Uterus (tissue), 4 donors: Measurements from ENCODE around the gene ZPLD1. TPM values are rescaled to one million over a fixed set of nuclear protein-coding genes. Genes with fewer than 3 reads are reported as not detected.

Experiments
- DNase-seq, 2 donors: peaks; one replicate each; pipeline ENCODE4 v3.0.0-alpha.2; 2019 to 2020
- H3K27ac ChIP-seq, 2 donors: fragments of 200-600 bp; sonication (generic); 1 replicate in 1 of 2; 2 replicates in 1 of 2; pipeline ENCODE4 v1.5.1; 2016 to 2018
- H3K27me3 ChIP-seq, 2 donors: fragments of 200-600 bp; sonication (generic); one replicate each; pipeline ENCODE4 v1.5.1; 2018 to 2019; ENCODE audit warnings: control low read depth in 1 of 2
- H3K36me3 ChIP-seq, 2 donors: fragments of 200-600 bp; sonication (generic); one replicate each; pipeline ENCODE4 v1.5.1; 2019; ENCODE audit warnings: control low read depth in 1 of 2
- H3K4me1 ChIP-seq, 2 donors: fragments of 200-600 bp; sonication (generic); one replicate each; pipeline ENCODE4 v1.5.1; 2018 to 2019; ENCODE audit warnings: control low read depth in 1 of 2
- H3K4me3 ChIP-seq, 2 donors: fragments of 200-600 bp; sonication (generic); 1 replicate in 1 of 2; 2 replicates in 1 of 2; pipeline ENCODE4 v1.5.1; 2018 to 2019; ENCODE audit warnings: mild to moderate bottlenecking in 1 of 2
- H3K9me3 ChIP-seq, 2 donors: fragments of 200-600 bp; sonication (generic); one replicate each; pipeline ENCODE4 v1.5.1; 2019; ENCODE audit warnings: control low read depth in 1 of 2
- POLR2A ChIP-seq, 2 donors: fragments of 450-650 bp; IDR thresholded peaks; one replicate each; pipeline ENCODE4 v1.6.1; 2016; ENCODE audit warnings: antibody characterized with exemption in 2 of 2, mild to moderate bottlenecking in 1 of 2, moderate library complexity in 1 of 2
- intact Hi-C: fragments of 100-400 bp; cut with DNase I; formaldehyde crosslinking; loops from one replicate; pipeline ENCODE4 v1.15.1; 2023; ENCODE audit warnings: low total_unique reads
- total RNA-seq, 4 donors: library from RNA; depleted of rRNA in 3 of 4; stranded (reverse); fragments of >200 nt in 3 of 4; gene quantifications; one replicate each; pipeline versions ENCODE4 v1.1.0 to v1.2.4, GENCODE V29; 2014 to 2023
- TF ChIP-seq, protein P1 (sequence below), 4 experiments: fragments of 200-600 bp in 2 of 4; fragments of 450-650 bp in 2 of 4; sonication (generic) in 2 of 4; IDR thresholded peaks; one replicate each; pipeline ENCODE4 v1.5.1; 2016 to 2019; ENCODE audit warnings: antibody characterized with exemption in 4 of 4, mild to moderate bottlenecking in 2 of 4, moderate library complexity in 1 of 4
- donor health status: DM: yes; HTN: yes; CAD: no.

Gene ZPLD1
- total RNA-seq, 4 donors from 2014 or later: 0.07 TPM; not detected in 3

GRCh38 chr3:102505542-102505941 is 70.7 kb downstream of the ZPLD1 start:
- H3K36me3 ChIP-seq: no peaks in the 10 kb centered on the region
- H3K4me3 ChIP-seq: no peak overlapping the region
- no peaks in the 10 kb centered on the region for H3K27me3 ChIP-seq
- intact Hi-C loops: no loop called here
- DNase-seq: no peak
- TF ChIP-seq, protein P1, sequence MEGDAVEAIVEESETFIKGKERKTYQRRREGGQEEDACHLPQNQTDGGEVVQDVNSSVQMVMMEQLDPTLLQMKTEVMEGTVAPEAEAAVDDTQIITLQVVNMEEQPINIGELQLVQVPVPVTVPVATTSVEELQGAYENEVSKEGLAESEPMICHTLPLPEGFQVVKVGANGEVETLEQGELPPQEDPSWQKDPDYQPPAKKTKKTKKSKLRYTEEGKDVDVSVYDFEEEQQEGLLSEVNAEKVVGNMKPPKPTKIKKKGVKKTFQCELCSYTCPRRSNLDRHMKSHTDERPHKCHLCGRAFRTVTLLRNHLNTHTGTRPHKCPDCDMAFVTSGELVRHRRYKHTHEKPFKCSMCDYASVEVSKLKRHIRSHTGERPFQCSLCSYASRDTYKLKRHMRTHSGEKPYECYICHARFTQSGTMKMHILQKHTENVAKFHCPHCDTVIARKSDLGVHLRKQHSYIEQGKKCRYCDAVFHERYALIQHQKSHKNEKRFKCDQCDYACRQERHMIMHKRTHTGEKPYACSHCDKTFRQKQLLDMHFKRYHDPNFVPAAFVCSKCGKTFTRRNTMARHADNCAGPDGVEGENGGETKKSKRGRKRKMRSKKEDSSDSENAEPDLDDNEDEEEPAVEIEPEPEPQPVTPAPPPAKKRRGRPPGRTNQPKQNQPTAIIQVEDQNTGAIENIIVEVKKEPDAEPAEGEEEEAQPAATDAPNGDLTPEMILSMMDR (IDR thresholded peaks at IDR 0.05): no peak
- no peak for TF ChIP-seq POLR2A (IDR thresholded peaks at IDR 0.05)
- no peaks in the 10 kb centered on the region for H3K9me3 ChIP-seq
- no peak overlapping the region for H3K27ac ChIP-seq
- H3K4me1 ChIP-seq: no peaks in the 10 kb centered on the region

GRCh38 chr3:102510663-102511062 is 75.8 kb downstream of the ZPLD1 start:
- no peaks in the 10 kb centered on the region for H3K4me1 ChIP-seq
- no peak for TF ChIP-seq POLR2A (IDR thresholded peaks at IDR 0.05)
- intact Hi-C loops: no loop called here
- DNase-seq: no peak
- H3K4me3 ChIP-seq: no peak overlapping the region
- no peak overlapping the region for H3K27ac ChIP-seq
- no peaks in the 10 kb centered on the region for H3K9me3 ChIP-seq
- no peaks in the 10 kb centered on the region for H3K27me3 ChIP-seq
- H3K36me3 ChIP-seq: no peaks in the 10 kb centered on the region

- intact Hi-C loops: no loop called here
- TF ChIP-seq, protein P1 (IDR thresholded peaks at IDR 0.05): no peak
- no peak for TF ChIP-seq POLR2A (IDR thresholded peaks at IDR 0.05)
- Histone ChIP-seq H3K9me3 (no peaks in the 10 kb centered on the region), H3K36me3 (no peaks in the 10 kb centered on the region), H3K27me3 (no peaks in the 10 kb centered on the region), H3K27ac (no peak overlapping the region), H3K4me1 (no peaks in the 10 kb centered on the region), H3K4me3 (no peak overlapping the region)
- no peak for DNase-seq
Measured at GRCh38 chr3:102511168-102511567, 76.4 kb downstream of the ZPLD1 start.

DNA sequence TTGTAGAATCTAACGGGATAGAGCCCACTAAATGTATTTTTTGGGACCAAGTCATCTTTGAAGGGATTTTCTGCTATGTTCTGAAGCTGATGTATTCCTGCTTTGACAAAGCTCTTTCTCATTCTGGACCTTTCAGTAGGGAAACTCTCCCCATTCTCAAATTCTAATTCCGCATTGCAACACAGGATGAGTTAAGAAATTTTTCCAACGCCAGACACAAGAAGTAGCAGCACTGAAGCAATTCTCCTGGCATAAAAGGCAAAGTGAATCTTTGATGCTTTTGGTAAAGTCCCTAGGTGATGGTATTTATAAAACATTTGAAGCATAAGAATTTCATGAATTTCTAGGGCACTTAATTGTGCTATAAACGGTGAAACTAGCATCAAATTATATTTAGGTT is 76.8 kb downstream of the ZPLD1 start:
- Histone ChIP-seq H3K4me3 (no peak overlapping the region), H3K4me1 (no peaks in the 10 kb centered on the region), H3K36me3 (no peaks in the 10 kb centered on the region), H3K27me3 (no peaks in the 10 kb centered on the region), H3K9me3 (no peaks in the 10 kb centered on the region), H3K27ac (no peak overlapping the region)
- no peak for DNase-seq
- intact Hi-C loops: no loop called here
- no peak for TF ChIP-seq POLR2A (IDR thresholded peaks at IDR 0.05)
- TF ChIP-seq, protein P1 (IDR thresholded peaks at IDR 0.05): no peak

GRCh38 chr3:102512734-102513504 is 78.1 kb downstream of the ZPLD1 start:
- TF ChIP-seq POLR2A (IDR thresholded peaks at IDR 0.05): no peak
- TF ChIP-seq, protein P1 (IDR thresholded peaks at IDR 0.05): no peak
- Histone ChIP-seq H3K36me3 (no peaks in the 10 kb centered on the region), H3K4me1 (no peaks in the 10 kb centered on the region), H3K4me3 (no peak overlapping the region), H3K27me3 (no peaks in the 10 kb centered on the region), H3K9me3 (no peaks in the 10 kb centered on the region), H3K27ac (no peak overlapping the region)
- no peak for DNase-seq
- intact Hi-C loops: no loop called here
